GM23338 (cell line): ENCODE data around the gene RAD51B. TPM values are rescaled to one million over a fixed set of nuclear protein-coding genes. Genes with fewer than 3 reads are reported as not detected.

ENCODE experiments used
- ATAC-seq: fragments of 200-7000 bp; cut with Tn5 transposase; 3 replicates; pipeline ENCODE4 v1.9.1; 2020
- DNase-seq: peaks from one replicate; pipeline ENCODE4 v3.0.0-alpha.2; 2015; ENCODE audit warnings: low spot score
- H2AFZ ChIP-seq: fragments of 200-600 bp; sonication (generic); 2 replicates; pipeline ENCODE4 v1.8.0; 2016; ENCODE audit warnings: antibody characterized with exemption, mild to moderate bottlenecking, moderate library complexity
- H3F3A ChIP-seq: fragments of 200-600 bp; sonication (generic); replicated peaks from 2 replicates; pipeline ENCODE4 v1.8.0; 2017; ENCODE audit warnings: antibody characterized with exemption, mixed run types, low read depth
- H3K27ac ChIP-seq: fragments of 200-600 bp; sonication (generic); 2 replicates; pipeline ENCODE4 v1.6.1; 2016; ENCODE audit warnings: low read depth
- H3K27me3 ChIP-seq: fragments of 200-600 bp; sonication (generic); 2 replicates; pipeline ENCODE4 v1.8.0; 2016; ENCODE audit warnings: mild to moderate bottlenecking, mixed run types, moderate library complexity; ENCODE audit not compliant: insufficient read depth
- H3K36me3 ChIP-seq: fragments of 200-600 bp; sonication (generic); 2 replicates; pipeline ENCODE4 v1.8.0; 2016; ENCODE audit warnings: mild to moderate bottlenecking; ENCODE audit not compliant: insufficient read depth
- H3K4me1 ChIP-seq: fragments of 200-600 bp; sonication (generic); 2 replicates; pipeline ENCODE4 v1.8.0; 2016; ENCODE audit warnings: mild to moderate bottlenecking, moderate library complexity; ENCODE audit not compliant: insufficient read depth
- H3K4me2 ChIP-seq: fragments of 200-600 bp; sonication (generic); 2 replicates; pipeline ENCODE4 v1.7.1; 2017; ENCODE audit warnings: mixed run types
- H3K4me3 ChIP-seq: fragments of 200-600 bp; sonication (generic); 2 replicates; pipeline ENCODE4 v1.6.1; 2016; ENCODE audit warnings: mixed run types
- H3K79me2 ChIP-seq: fragments of 200-600 bp; sonication (generic); replicated peaks from 2 replicates; pipeline ENCODE4 v1.8.0; 2017; ENCODE audit warnings: mild to moderate bottlenecking; ENCODE audit not compliant: insufficient read depth
- H3K9me2 ChIP-seq: fragments of 200-600 bp; sonication (generic); 2 replicates; pipeline ENCODE4 v1.8.0; 2017; ENCODE audit not compliant: insufficient read depth
- H4K20me1 ChIP-seq: fragments of 200-600 bp; sonication (generic); replicated peaks from 2 replicates; pipeline ENCODE4 v1.8.0; 2017; ENCODE audit warnings: mild to moderate bottlenecking; ENCODE audit not compliant: insufficient read depth
- H3K27ac Mint-ChIP-seq: 2 replicates; pipeline ENCODE4 v1.8.0; 2020; ENCODE audit warnings: inconsistent platforms, mild to moderate bottlenecking, moderate library complexity, mixed read lengths
- H3K27me3 Mint-ChIP-seq: 3 replicates; pipeline ENCODE4 v1.8.0; 2022; ENCODE audit warnings: low read depth, mild to moderate bottlenecking, moderate library complexity, mixed read lengths, inconsistent platforms; ENCODE audit not compliant: insufficient read depth, poor library complexity
- H3K36me3 Mint-ChIP-seq: 3 replicates; pipeline ENCODE4 v1.8.0; 2021; ENCODE audit warnings: low read depth, mild to moderate bottlenecking, inconsistent platforms, moderate library complexity, mixed read lengths
- H3K4me1 Mint-ChIP-seq: 3 replicates; pipeline ENCODE4 v1.8.0; 2020; ENCODE audit warnings: mild to moderate bottlenecking, inconsistent platforms, mixed read lengths
- H3K4me3 Mint-ChIP-seq: 3 replicates; pipeline ENCODE4 v1.8.0; 2021; ENCODE audit warnings: moderate library complexity, mild to moderate bottlenecking, inconsistent platforms, mixed read lengths
- H3K9me3 Mint-ChIP-seq: 3 replicates; pipeline ENCODE4 v1.8.0; 2020; ENCODE audit warnings: moderate library complexity, mild to moderate bottlenecking, inconsistent platforms, mixed read lengths
- CREB1 ChIP-seq: fragments of 250-450 bp; sonication (Bioruptor Pico); IDR thresholded peaks from 2 replicates; pipeline ENCODE4 v1.5.0; 2020; ENCODE audit warnings: low read depth, mild to moderate bottlenecking, moderate library complexity
- EZH2 ChIP-seq: fragments of 200-600 bp; sonication (generic); IDR thresholded peaks from one replicate; pipeline ENCODE4 v1.8.0; 2017; ENCODE audit warnings: antibody characterized with exemption, mild to moderate bottlenecking, low read depth; ENCODE audit not compliant: unreplicated experiment
- JUNB ChIP-seq: IDR thresholded peaks from one replicate; pipeline ENCODE4 v1.6.1; 2016; ENCODE audit warnings: antibody characterized with exemption; ENCODE audit not compliant: unreplicated experiment
- NANOG ChIP-seq: IDR thresholded peaks from 2 replicates; pipeline ENCODE4 v1.6.1; 2016; ENCODE audit warnings: antibody characterized with exemption, borderline replicate concordance
- STAT1 ChIP-seq: IDR thresholded peaks from one replicate; pipeline ENCODE4 v1.6.1; 2016; ENCODE audit warnings: antibody characterized with exemption; ENCODE audit not compliant: unreplicated experiment
- ZNF114 ChIP-seq: fragments of 250-450 bp; sonication (Bioruptor Pico); IDR thresholded peaks from 2 replicates; pipeline ENCODE4 v1.5.0; 2020; ENCODE audit warnings: mild to moderate bottlenecking, moderate library complexity
- ZNF331 ChIP-seq: fragments of 250-450 bp; sonication (Bioruptor Pico); IDR thresholded peaks from 2 replicates; pipeline ENCODE4 v1.5.0; 2020; ENCODE audit warnings: low read depth, mild to moderate bottlenecking, moderate library complexity
- ZNF462 ChIP-seq: fragments of 250-450 bp; sonication (Bioruptor Pico); IDR thresholded peaks from 2 replicates; pipeline ENCODE4 v1.5.0; 2020; ENCODE audit warnings: mild to moderate bottlenecking, moderate library complexity
- polyA plus RNA-seq: library from polyadenylated mRNA; unstranded; fragments of >200 nt; fragmentation: Nextera tagmentation; extraction: Ambion mirVana; gene quantifications from 2 replicates; pipeline ENCODE4 v1.2.1, GENCODE V29; 2016
- total RNA-seq: library from RNA; depleted of rRNA; stranded (reverse); fragments of >200 nt; shearing (Covaris generic); gene quantifications from 2 replicates; pipeline ENCODE4 v1.2.3, GENCODE V29; 2014
- TF ChIP-seq, protein P1 (sequence below): IDR thresholded peaks from 2 replicates; pipeline ENCODE4 v1.6.1; 2016; ENCODE audit warnings: antibody characterized with exemption
- TF ChIP-seq, protein P2 (sequence below), 2 experiments: fragments of 200-600 bp in 1 of 2; sonication (generic) in 1 of 2; conservative IDR thresholded peaks; 2 replicates each; pipeline versions ENCODE4 v1.5.1 to v1.6.1; 2016 to 2017; ENCODE audit warnings: antibody characterized with exemption in 2 of 2, low read depth in 2 of 2, mild to moderate bottlenecking in 2 of 2, moderate library complexity in 1 of 2

The RAD51B gene
- total and polyA plus RNA-seq, 2 experiments from 2014 or later: 15.7 to 29.1 TPM

GRCh38 chr14:67798731-67799130, 20.8 kb upstream of the RAD51B start (continued):
- TF ChIP-seq, protein P1, sequence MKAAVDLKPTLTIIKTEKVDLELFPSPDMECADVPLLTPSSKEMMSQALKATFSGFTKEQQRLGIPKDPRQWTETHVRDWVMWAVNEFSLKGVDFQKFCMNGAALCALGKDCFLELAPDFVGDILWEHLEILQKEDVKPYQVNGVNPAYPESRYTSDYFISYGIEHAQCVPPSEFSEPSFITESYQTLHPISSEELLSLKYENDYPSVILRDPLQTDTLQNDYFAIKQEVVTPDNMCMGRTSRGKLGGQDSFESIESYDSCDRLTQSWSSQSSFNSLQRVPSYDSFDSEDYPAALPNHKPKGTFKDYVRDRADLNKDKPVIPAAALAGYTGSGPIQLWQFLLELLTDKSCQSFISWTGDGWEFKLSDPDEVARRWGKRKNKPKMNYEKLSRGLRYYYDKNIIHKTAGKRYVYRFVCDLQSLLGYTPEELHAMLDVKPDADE: no peak
- TF ChIP-seq, protein P2, sequence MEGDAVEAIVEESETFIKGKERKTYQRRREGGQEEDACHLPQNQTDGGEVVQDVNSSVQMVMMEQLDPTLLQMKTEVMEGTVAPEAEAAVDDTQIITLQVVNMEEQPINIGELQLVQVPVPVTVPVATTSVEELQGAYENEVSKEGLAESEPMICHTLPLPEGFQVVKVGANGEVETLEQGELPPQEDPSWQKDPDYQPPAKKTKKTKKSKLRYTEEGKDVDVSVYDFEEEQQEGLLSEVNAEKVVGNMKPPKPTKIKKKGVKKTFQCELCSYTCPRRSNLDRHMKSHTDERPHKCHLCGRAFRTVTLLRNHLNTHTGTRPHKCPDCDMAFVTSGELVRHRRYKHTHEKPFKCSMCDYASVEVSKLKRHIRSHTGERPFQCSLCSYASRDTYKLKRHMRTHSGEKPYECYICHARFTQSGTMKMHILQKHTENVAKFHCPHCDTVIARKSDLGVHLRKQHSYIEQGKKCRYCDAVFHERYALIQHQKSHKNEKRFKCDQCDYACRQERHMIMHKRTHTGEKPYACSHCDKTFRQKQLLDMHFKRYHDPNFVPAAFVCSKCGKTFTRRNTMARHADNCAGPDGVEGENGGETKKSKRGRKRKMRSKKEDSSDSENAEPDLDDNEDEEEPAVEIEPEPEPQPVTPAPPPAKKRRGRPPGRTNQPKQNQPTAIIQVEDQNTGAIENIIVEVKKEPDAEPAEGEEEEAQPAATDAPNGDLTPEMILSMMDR (conservative IDR thresholded peaks at IDR 0.05; ENCODE audit: low read depth in 2 of 2): no peak
- no peak for TF ChIP-seq CREB1 (CRISPR knock-in tag)
- no peak for TF ChIP-seq STAT1
- TF ChIP-seq NANOG: no peak
- TF ChIP-seq ZNF331 (CRISPR knock-in tag): no peak

- Mint-ChIP-seq H3K27ac (no peak overlapping the region), H3K4me1 (no peaks in the 10 kb centered on the region), H3K27me3 (no peaks in the 10 kb centered on the region), H3K36me3 (peaks cover 63% of the 10 kb centered on the region), H3K4me3 (no peak overlapping the region), H3K9me3 (no peaks in the 10 kb centered on the region)
- ATAC-seq (no peak), DNase-seq (no peak)
- Histone ChIP-seq H3F3A (no peaks in the 10 kb centered on the region), H2AFZ (no peak overlapping the region), H3K27me3 (no peaks in the 10 kb centered on the region), H3K27ac (no peak overlapping the region), H3K4me1 (no peaks in the 10 kb centered on the region), H4K20me1 (0 out of 2 replicates have a peak, but pooled peaks cover 8% of the 10 kb centered on the region), H3K36me3 (peaks cover 40% of the 10 kb centered on the region), H3K4me3 (no peak overlapping the region), H3K4me2 (no peak overlapping the region), H3K79me2 (no peaks in the 10 kb centered on the region), H3K9me2 (no peaks in the 10 kb centered on the region)
- TF ChIP-seq ZNF462 (no peak), JUNB (no peak), STAT1 (no peak), NANOG (no peak), ZNF114 (CRISPR knock-in tag) (no peak), EZH2 (no peak)
- TF ChIP-seq, protein P2 (conservative IDR thresholded peaks at IDR 0.05; ENCODE audit: low read depth in 2 of 2): no peak
- TF ChIP-seq, protein P1: no peak
Measured at GRCh38 chr14:67800743-67801142, 18.8 kb upstream of the RAD51B start.
